ENCODE results near the gene TWF2.

DNA sequence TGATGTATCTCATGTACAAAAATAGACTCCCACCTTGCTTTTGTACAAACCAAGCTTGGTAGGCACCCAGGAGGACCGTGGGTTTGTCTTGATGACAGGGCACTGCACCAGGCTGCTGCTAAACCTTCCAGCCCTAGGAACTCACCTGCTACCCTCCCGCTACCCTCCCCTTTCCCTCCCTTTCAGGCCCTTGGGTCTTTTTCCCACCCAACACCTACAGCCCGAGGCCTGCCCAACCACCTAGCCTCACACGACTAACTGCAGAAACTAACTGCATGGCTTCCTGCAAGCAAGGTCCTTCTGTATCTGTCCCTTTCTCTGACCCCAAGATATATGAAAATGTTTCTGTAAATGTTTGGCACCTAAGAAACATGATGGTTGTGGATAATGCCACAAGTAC is 17.7 kb upstream of the TWF2 start:
- TF ChIP-seq, protein P1, sequence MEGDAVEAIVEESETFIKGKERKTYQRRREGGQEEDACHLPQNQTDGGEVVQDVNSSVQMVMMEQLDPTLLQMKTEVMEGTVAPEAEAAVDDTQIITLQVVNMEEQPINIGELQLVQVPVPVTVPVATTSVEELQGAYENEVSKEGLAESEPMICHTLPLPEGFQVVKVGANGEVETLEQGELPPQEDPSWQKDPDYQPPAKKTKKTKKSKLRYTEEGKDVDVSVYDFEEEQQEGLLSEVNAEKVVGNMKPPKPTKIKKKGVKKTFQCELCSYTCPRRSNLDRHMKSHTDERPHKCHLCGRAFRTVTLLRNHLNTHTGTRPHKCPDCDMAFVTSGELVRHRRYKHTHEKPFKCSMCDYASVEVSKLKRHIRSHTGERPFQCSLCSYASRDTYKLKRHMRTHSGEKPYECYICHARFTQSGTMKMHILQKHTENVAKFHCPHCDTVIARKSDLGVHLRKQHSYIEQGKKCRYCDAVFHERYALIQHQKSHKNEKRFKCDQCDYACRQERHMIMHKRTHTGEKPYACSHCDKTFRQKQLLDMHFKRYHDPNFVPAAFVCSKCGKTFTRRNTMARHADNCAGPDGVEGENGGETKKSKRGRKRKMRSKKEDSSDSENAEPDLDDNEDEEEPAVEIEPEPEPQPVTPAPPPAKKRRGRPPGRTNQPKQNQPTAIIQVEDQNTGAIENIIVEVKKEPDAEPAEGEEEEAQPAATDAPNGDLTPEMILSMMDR (IDR thresholded peaks at IDR 0.05; ENCODE audit: insufficient read depth, low read length, poor library complexity, severe bottlenecking): no peak
- TF ChIP-seq EZH2phosphoT487 (conservative IDR thresholded peaks at IDR 0.05; ENCODE audit: low read length): no peak
